Stimulated activated CD4-positive, alpha-beta T cell treated with anti-CD3 and anti-CD28 coated beads, Interleukin-12 subunit alpha, Interleukin-12 subunit beta, amount 100 ng/mL, for 24 hours (primary cell): ENCODE measurements around the gene KCNE4.

Experiments used
- DNase-seq, 2 experiments: peaks; one replicate each; pipeline ENCODE4 v3.0.0-alpha.2; 2020; ENCODE audit warnings: low read depth in 2 of 2

KCNE4 gene

GRCh38 chr2:223051693-223052289 is at the start of gene KCNE4:
Gene KCNE4, plus strand, starts transcription at chr2:223052190. Its CDS starts 641 bp downstream, at chr2:223052831.
- DNase-seq = no peak

- DNase-seq = no peak
Measured at GRCh38 chr2:223003191-223003590, 48.8 kb upstream of the KCNE4 start.

- DNase-seq = no peak
Measured at GRCh38 chr2:223005496-223005895, 46.5 kb upstream of the KCNE4 start.

GRCh38 chr2:223007531-223007930 is 44.5 kb upstream of the KCNE4 start:
- no peak for DNase-seq

- DNase-seq = no peak
Measured at GRCh38 chr2:223008162-223008561, 43.8 kb upstream of the KCNE4 start.

GRCh38 chr2:223008956-223009355 is 43.0 kb upstream of the KCNE4 start:
- no peak for DNase-seq

GRCh38 chr2:223010641-223011040 is 41.3 kb upstream of the KCNE4 start:
- DNase-seq = no peak

GRCh38 chr2:223012291-223012690 is 39.7 kb upstream of the KCNE4 start:
- DNase-seq = no peak

- DNase-seq = no peak
Measured at GRCh38 chr2:223019390-223019930, 32.5 kb upstream of the KCNE4 start.

GRCh38 chr2:223019987-223020717 is 31.8 kb upstream of the KCNE4 start:
- DNase-seq = no peak

GRCh38 chr2:223020971-223021675 is 30.9 kb upstream of the KCNE4 start:
- no peak for DNase-seq

GRCh38 chr2:223026357-223027110 is 25.5 kb upstream of the KCNE4 start:
- DNase-seq = no peak

GRCh38 chr2:223027442-223027841 is 24.5 kb upstream of the KCNE4 start:
- no peak for DNase-seq

GRCh38 chr2:223029287-223029686 is 22.7 kb upstream of the KCNE4 start:
- DNase-seq = no peak

- DNase-seq = no peak
Measured at GRCh38 chr2:223032187-223033142, 19.5 kb upstream of the KCNE4 start.

- DNase-seq = no peak
Measured at GRCh38 chr2:223034221-223034975, 17.6 kb upstream of the KCNE4 start.

GRCh38 chr2:223036790-223037444 is 15.1 kb upstream of the KCNE4 start:
- DNase-seq = no peak

GRCh38 chr2:223037445-223037800 is 14.6 kb upstream of the KCNE4 start:
- no peak for DNase-seq

- DNase-seq = no peak
Measured at GRCh38 chr2:223039618-223040017, 12.4 kb upstream of the KCNE4 start.

GRCh38 chr2:223040527-223040926 is 11.5 kb upstream of the KCNE4 start:
- DNase-seq = no peak
